Esophagus muscularis mucosa (tissue), 3 donors: ENCODE measurements around the gene TK1.

Experiments
- POLR2A ChIP-seq: fragments of 450-650 bp; IDR thresholded peaks from one replicate; pipeline ENCODE4 v1.6.1; 2017; ENCODE audit warnings: antibody characterized with exemption, moderate library complexity, mild to moderate bottlenecking, low read depth
- POLR2AphosphoS5 ChIP-seq, 2 donors: sonication (generic); formaldehyde crosslinking; IDR thresholded peaks; one replicate each; pipeline ENCODE4 v1.6.1; 2017; ENCODE audit warnings: antibody characterized with exemption in 2 of 2
- TF ChIP-seq, protein P1 (sequence below), 3 experiments: fragments of 200-600 bp in 2 of 3; fragments of 450-650 bp in 1 of 3; sonication (generic) in 2 of 3; IDR thresholded peaks; one replicate each; pipeline ENCODE4 v1.5.1; 2017 to 2019; ENCODE audit warnings: antibody characterized with exemption in 3 of 3, mild to moderate bottlenecking in 2 of 3, moderate library complexity in 1 of 3

DNA sequence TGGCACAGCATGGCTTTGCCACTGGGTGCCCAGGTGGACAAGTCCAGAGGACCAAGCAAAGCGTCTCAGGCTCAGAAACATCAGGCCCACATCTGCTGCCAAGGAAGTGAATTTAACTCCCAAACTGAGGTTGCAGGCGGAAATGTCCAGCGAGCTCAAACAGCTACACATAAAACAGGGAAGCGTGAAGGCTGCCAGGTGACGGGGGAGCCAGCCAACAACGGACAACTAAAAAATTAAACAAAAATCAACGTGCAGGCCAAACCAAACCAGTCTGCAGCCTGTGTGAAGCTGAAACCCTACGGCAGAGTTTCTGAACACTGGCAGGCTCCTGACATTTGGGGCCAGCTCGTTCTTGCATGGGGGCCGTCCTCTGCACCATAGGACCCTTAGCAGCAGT is 2.5 kb downstream of the TK1 start:
- TF ChIP-seq, protein P1, sequence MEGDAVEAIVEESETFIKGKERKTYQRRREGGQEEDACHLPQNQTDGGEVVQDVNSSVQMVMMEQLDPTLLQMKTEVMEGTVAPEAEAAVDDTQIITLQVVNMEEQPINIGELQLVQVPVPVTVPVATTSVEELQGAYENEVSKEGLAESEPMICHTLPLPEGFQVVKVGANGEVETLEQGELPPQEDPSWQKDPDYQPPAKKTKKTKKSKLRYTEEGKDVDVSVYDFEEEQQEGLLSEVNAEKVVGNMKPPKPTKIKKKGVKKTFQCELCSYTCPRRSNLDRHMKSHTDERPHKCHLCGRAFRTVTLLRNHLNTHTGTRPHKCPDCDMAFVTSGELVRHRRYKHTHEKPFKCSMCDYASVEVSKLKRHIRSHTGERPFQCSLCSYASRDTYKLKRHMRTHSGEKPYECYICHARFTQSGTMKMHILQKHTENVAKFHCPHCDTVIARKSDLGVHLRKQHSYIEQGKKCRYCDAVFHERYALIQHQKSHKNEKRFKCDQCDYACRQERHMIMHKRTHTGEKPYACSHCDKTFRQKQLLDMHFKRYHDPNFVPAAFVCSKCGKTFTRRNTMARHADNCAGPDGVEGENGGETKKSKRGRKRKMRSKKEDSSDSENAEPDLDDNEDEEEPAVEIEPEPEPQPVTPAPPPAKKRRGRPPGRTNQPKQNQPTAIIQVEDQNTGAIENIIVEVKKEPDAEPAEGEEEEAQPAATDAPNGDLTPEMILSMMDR (IDR thresholded peaks at IDR 0.05) = no peak
- peak in 1 of 2 donors; percentile 28 for TF ChIP-seq POLR2AphosphoS5 (IDR thresholded peaks at IDR 0.05)
- no peak for TF ChIP-seq POLR2A
